Measurements from ENCODE around the gene PPM1F.

PPM1F gene

GRCh38 chr22:21936151-21936775 lies 16.4 kb downstream of the PPM1F start:
- no peak for DNase-seq
- H3K27me3 ChIP-seq: no peaks in the 10 kb centered on the region
- TF ChIP-seq CTCF (IDR thresholded peaks at IDR 0.05; ENCODE audit: low read depth, low read length): no peak
- no peak overlapping the region for H3K4me3 ChIP-seq (ENCODE audit: low read depth, low read length)
- H3K4me1 ChIP-seq: 0 out of 2 replicates have a peak, but pooled peaks cover 3% of the 10 kb centered on the region
- no peaks in the 10 kb centered on the region for H3K9me3 ChIP-seq
- H3K36me3 ChIP-seq: peaks cover 11% of the 10 kb centered on the region; the same call in 1 of the 2 replicates

- no peaks in the 10 kb centered on the region for H3K9me3 ChIP-seq
- DNase-seq: no peak
- no peaks in the 10 kb centered on the region for H3K27me3 ChIP-seq
- H3K36me3 ChIP-seq: peaks cover 33% of the 10 kb centered on the region
- H3K4me3 ChIP-seq (ENCODE audit: low read depth, low read length): no peak overlapping the region
- 0 out of 2 replicates have a peak, but pooled peaks cover 3% of the 10 kb centered on the region for H3K4me1 ChIP-seq
- TF ChIP-seq CTCF (IDR thresholded peaks at IDR 0.05; ENCODE audit: low read depth, low read length): no peak
These were observed 18.7 kb downstream of the PPM1F start for GRCh38 chr22:21933910-21934309.

- H3K4me3 ChIP-seq (ENCODE audit: low read depth, low read length): no peak overlapping the region
- no peak for TF ChIP-seq CTCF (IDR thresholded peaks at IDR 0.05; ENCODE audit: low read depth, low read length)
- no peak for DNase-seq
- no peaks in the 10 kb centered on the region for H3K9me3 ChIP-seq
- H3K27me3 ChIP-seq: no peaks in the 10 kb centered on the region
- H3K4me1 ChIP-seq: 0 out of 2 replicates have a peak, but pooled peaks cover 3% of the 10 kb centered on the region
- peaks cover 37% of the 10 kb centered on the region for H3K36me3 ChIP-seq
These were observed 19.2 kb downstream of the PPM1F start for GRCh38 chr22:21933413-21933812.

- H3K27me3 ChIP-seq: no peaks in the 10 kb centered on the region
- peaks cover 1% of the 10 kb centered on the region; the same call in 1 of the 2 replicates for H3K4me1 ChIP-seq
- H3K4me3 ChIP-seq (ENCODE audit: low read depth, low read length): no peak overlapping the region
- DNase-seq: no peak
- H3K36me3 ChIP-seq: peaks cover 37% of the 10 kb centered on the region
- no peak for TF ChIP-seq CTCF (IDR thresholded peaks at IDR 0.05; ENCODE audit: low read depth, low read length)
- H3K9me3 ChIP-seq: no peaks in the 10 kb centered on the region
These were observed 20.3 kb downstream of the PPM1F start for GRCh38 chr22:21932347-21932746.

GRCh38 chr22:21931056-21931455 lies 21.6 kb downstream of the PPM1F start:
- DNase-seq: no peak
- Histone ChIP-seq H3K36me3 (peaks cover 37% of the 10 kb centered on the region), H3K27me3 (no peaks in the 10 kb centered on the region), H3K9me3 (no peaks in the 10 kb centered on the region), H3K4me3 (ENCODE audit: low read depth, low read length) (no peak overlapping the region), H3K4me1 (peaks cover 3% of the 10 kb centered on the region; the same call in 1 of the 2 replicates)
- TF ChIP-seq CTCF (IDR thresholded peaks at IDR 0.05; ENCODE audit: low read depth, low read length): no peak

- H3K4me3 ChIP-seq (ENCODE audit: low read depth, low read length): no peak overlapping the region
- H3K9me3 ChIP-seq: no peaks in the 10 kb centered on the region
- H3K36me3 ChIP-seq: peaks cover 34% of the 10 kb centered on the region
- no peak for DNase-seq
- H3K4me1 ChIP-seq: peaks cover 3% of the 10 kb centered on the region; the same call in 1 of the 2 replicates
- no peak for TF ChIP-seq CTCF (IDR thresholded peaks at IDR 0.05; ENCODE audit: low read depth, low read length)
- no peaks in the 10 kb centered on the region for H3K27me3 ChIP-seq
These were observed 23.4 kb downstream of the PPM1F start for GRCh38 chr22:21929253-21929652.

Data from BE2C (cell line).